ENCODE data around the gene DPF3. TPM values are rescaled to one million over a fixed set of nuclear protein-coding genes. Genes with fewer than 3 reads are reported as not detected.

The DPF3 gene
- total RNA-seq, 1 experiment from 2014 or later = not detected

GRCh38 chr14:72917094-72917802, 23.3 kb upstream of the DPF3 start:
- no peak for ATAC-seq
- CTCF ChIA-PET = no interaction called here

GRCh38 chr14:72916174-72916573, 22.3 kb upstream of the DPF3 start:
- POLR2A ChIA-PET = no interaction called here
- no TSS peak for BruUV-seq (replicated peaks)
- CTCF ChIA-PET = interaction anchor here (0.7 kb wide), 1 partner anchor 11 kb away, joined by 4 read pairs; no protein-coding TSS in a partner anchor
- Histone ChIP-seq H3K27ac (ENCODE audit: low read length) (no peak overlapping the region), H3K4me3 (ENCODE audit: low read depth in 2 of 2, low read length in 2 of 2) (no peak overlapping the region), H3K27me3 (ENCODE audit: control insufficient read depth, insufficient read depth, low read length) (0 out of 2 replicates have a peak, but pooled peaks cover 2% of the 10 kb centered on the region), H3K9me3 (ENCODE audit: control insufficient read depth, insufficient read depth, low read depth, low read length) (no peaks in the 10 kb centered on the region), H3K4me1 (ENCODE audit: control insufficient read depth, insufficient read depth, low read length) (no peaks in the 10 kb centered on the region), H3K36me3 (ENCODE audit: control insufficient read depth, insufficient read depth, low read length) (no peaks in the 10 kb centered on the region)
- intact Hi-C loops (cut with micrococcal nuclease; ENCODE audit: unreplicated experiment) = no loop called here
- TF ChIP-seq REST (IDR thresholded peaks at IDR 0.05; ENCODE audit: insufficient read depth in 1 of 2, low read depth in 2 of 2, low read length in 1 of 2) (no peak), SIN3A (IDR thresholded peaks at IDR 0.05; ENCODE audit: borderline replicate concordance, insufficient read depth, low read depth, low read length) (no peak), POLR2AphosphoS5 (IDR thresholded peaks at IDR 0.05; ENCODE audit: low read depth, low read length) (no peak), TCF7L2 (IDR thresholded peaks at IDR 0.05; ENCODE audit: low read depth, low read length) (no peak), CTCF (IDR thresholded peaks at IDR 0.05) (no peak)
- in situ Hi-C loops (cut with HindIII; ENCODE audit: low pct_unique_long_range_greater_than_20kb, low sequenced_read_pairs) = no loop called here
- DNase-seq (ENCODE audit: low read depth, low spot score) = no peak
- ATAC-seq = no peak

More at GRCh38 chr14:72917094-72917802, 23.3 kb upstream of the DPF3 start:
- intact Hi-C loops (cut with micrococcal nuclease; ENCODE audit: unreplicated experiment) (no loop called here), in situ Hi-C loops (cut with HindIII; ENCODE audit: low pct_unique_long_range_greater_than_20kb, low sequenced_read_pairs) (no loop called here)
- Histone ChIP-seq H3K9me3 (ENCODE audit: control insufficient read depth, insufficient read depth, low read depth, low read length) (no peaks in the 10 kb centered on the region), H3K36me3 (ENCODE audit: control insufficient read depth, insufficient read depth, low read length) (no peaks in the 10 kb centered on the region), H3K27me3 (ENCODE audit: control insufficient read depth, insufficient read depth, low read length) (0 out of 2 replicates have a peak, but pooled peaks cover 2% of the 10 kb centered on the region), H3K4me1 (ENCODE audit: control insufficient read depth, insufficient read depth, low read length) (no peaks in the 10 kb centered on the region), H3K27ac (ENCODE audit: low read length) (no peak overlapping the region), H3K4me3 (ENCODE audit: low read depth in 2 of 2, low read length in 2 of 2) (no peak overlapping the region)
- no TSS peak for BruUV-seq (replicated peaks)
- no peak for DNase-seq (ENCODE audit: low read depth, low spot score)
- TF ChIP-seq REST (IDR thresholded peaks at IDR 0.05; ENCODE audit: insufficient read depth in 1 of 2, low read depth in 2 of 2, low read length in 1 of 2) = no peak
- TF ChIP-seq TCF7L2 (IDR thresholded peaks at IDR 0.05; ENCODE audit: low read depth, low read length) = no peak
- TF ChIP-seq SIN3A (IDR thresholded peaks at IDR 0.05; ENCODE audit: borderline replicate concordance, insufficient read depth, low read depth, low read length) = no peak
- TF ChIP-seq CTCF (IDR thresholded peaks at IDR 0.05) = no peak
- no peak for TF ChIP-seq POLR2AphosphoS5 (IDR thresholded peaks at IDR 0.05; ENCODE audit: low read depth, low read length)
- POLR2A ChIA-PET = interaction anchor here (0.6 kb wide), 1 partner anchor 26 kb away, joined by 11 read pairs; no protein-coding TSS in a partner anchor
